SK-N-SH (cell line): ENCODE results near the gene TIMM22. TPM values are rescaled to one million over a fixed set of nuclear protein-coding genes. Genes with fewer than 3 reads are reported as not detected.

Experiments used
- CTCF ChIA-PET: fragments of 300-600, 350-600 bp; formaldehyde crosslinking; extraction: SDS; loops from one replicate; lab custom pipeline; 2021; lab: Yijun Ruan, JAX
- POLR2A ChIA-PET: fragments of 350-600 bp; sonication (Branson Sonifier 250); formaldehyde crosslinking; extraction: SDS; loops from one replicate; lab custom pipeline; 2020; ENCODE audit warnings: antibody characterized with exemption, inconsistent platforms; lab: Yijun Ruan, JAX
- DNase-seq: peaks from one replicate; pipeline ENCODE4 v3.0.0; 2012
- H2AFZ ChIP-seq: fragments of 200-600 bp; sonication (generic); 2 replicates; pipeline ENCODE4 v1.8.1; 2016; ENCODE audit warnings: antibody characterized with exemption, mild to moderate bottlenecking, low read depth
- H3F3A ChIP-seq: fragments of 200-600 bp; sonication (generic); replicated peaks from 2 replicates; pipeline ENCODE3; 2016; ENCODE audit warnings: antibody characterized with exemption, mild to moderate bottlenecking; ENCODE audit not compliant: insufficient read depth
- H3K27ac ChIP-seq, 2 experiments: fragments of 200-500 bp in 1 of 2; fragments of 200-600 bp in 1 of 2; sonication (Bioruptor generic) in 1 of 2; sonication (generic), shearing (Covaris generic) in 1 of 2; 2 replicates each; pipeline versions ENCODE4 v1.5.1 to v1.6.1; 2014 to 2016; ENCODE audit warnings: low read depth in 2 of 2, inconsistent platforms in 1 of 2, low read length in 1 of 2, mild to moderate bottlenecking in 1 of 2, mixed read lengths in 1 of 2
- H3K27me3 ChIP-seq: fragments of 200-600 bp; sonication (generic), shearing (Covaris generic); 2 replicates; pipeline ENCODE4 v1.6.1; 2016; ENCODE audit warnings: mixed run types; ENCODE audit not compliant: insufficient read depth
- H3K36me3 ChIP-seq, 2 experiments: fragments of 200-500 bp in 1 of 2; fragments of 200-600 bp in 1 of 2; sonication (Bioruptor generic) in 1 of 2; sonication (generic) in 1 of 2; replicated peaks in 1 of 2; 2 replicates each; pipeline versions ENCODE3 to v1.5.1; 2014 to 2016; ENCODE audit warnings: low read length in 1 of 2, mild to moderate bottlenecking in 1 of 2; ENCODE audit not compliant: insufficient read depth in 2 of 2, control insufficient read depth in 1 of 2
- H3K4me1 ChIP-seq, 2 experiments: fragments of 200-500 bp in 1 of 2; fragments of 200-600 bp in 1 of 2; sonication (Bioruptor generic) in 1 of 2; sonication (generic), shearing (Covaris generic) in 1 of 2; 2 replicates each; pipeline versions ENCODE4 v1.5.1 to v1.6.1; 2014 to 2016; ENCODE audit warnings: low read depth in 1 of 2, low read length in 1 of 2, mixed run types in 1 of 2; ENCODE audit not compliant: insufficient read depth in 2 of 2, control insufficient read depth in 1 of 2
- H3K4me2 ChIP-seq: fragments of 200-600 bp; sonication (generic), shearing (Covaris generic); 2 replicates; pipeline ENCODE4 v1.6.1; 2017; ENCODE audit warnings: mixed run types
- H3K4me3 ChIP-seq, 2 experiments: fragments of 200-500 bp in 1 of 2; fragments of 200-600 bp in 1 of 2; sonication (Bioruptor generic) in 1 of 2; sonication (generic), shearing (Covaris generic) in 1 of 2; 2 replicates each; pipeline versions ENCODE4 v1.5.1 to v1.8.1; 2014 to 2016; ENCODE audit warnings: low read depth in 2 of 2, inconsistent platforms in 1 of 2, low read length in 1 of 2, mild to moderate bottlenecking in 1 of 2, mixed read lengths in 1 of 2, moderate library complexity in 1 of 2
- H3K79me2 ChIP-seq: fragments of 200-600 bp; sonication (generic); 2 replicates; pipeline ENCODE4 v1.8.1; 2017; ENCODE audit warnings: mild to moderate bottlenecking; ENCODE audit not compliant: insufficient read depth
- H3K9ac ChIP-seq: fragments of 200-600 bp; sonication (generic); 2 replicates; pipeline ENCODE4 v1.6.1; 2017; ENCODE audit warnings: mixed run types
- H3K9me2 ChIP-seq: fragments of 200-600 bp; sonication (generic); 2 replicates; pipeline ENCODE4 v1.6.1; 2017; ENCODE audit warnings: mixed run types
- H3K9me3 ChIP-seq: fragments of 200-600 bp; sonication (generic); 2 replicates; pipeline ENCODE4 v1.6.1; 2017; ENCODE audit warnings: mixed run types, mild to moderate bottlenecking, moderate library complexity
- H4K20me1 ChIP-seq: fragments of 200-600 bp; sonication (generic); 2 replicates; pipeline ENCODE4 v1.6.1; 2017; ENCODE audit warnings: mild to moderate bottlenecking, mixed run types; ENCODE audit not compliant: insufficient read depth
- CHD2 ChIP-seq: fragments of 150-350 bp; IDR thresholded peaks from 2 replicates; pipeline ENCODE4 v1.6.1; 2018; ENCODE audit warnings: low read length; ENCODE audit not compliant: partially characterized antibody
- ELF1 ChIP-seq: IDR thresholded peaks from 2 replicates; pipeline ENCODE4 v1.4.0; 2012
- EP300 ChIP-seq, 2 experiments: IDR thresholded peaks; 2 replicates each; pipeline versions ENCODE4 v1.4.0 to v1.6.1; 2012; ENCODE audit warnings: borderline replicate concordance in 1 of 2, low read depth in 1 of 2, low read length in 1 of 2
- GABPA ChIP-seq: IDR thresholded peaks from 2 replicates; pipeline ENCODE4 v1.4.0; 2012; ENCODE audit warnings: low read depth, mild to moderate bottlenecking
- GATA2 ChIP-seq: sonication (generic); formaldehyde crosslinking; IDR thresholded peaks from 2 replicates; pipeline ENCODE4 v1.5.0; 2020; ENCODE audit warnings: mild to moderate bottlenecking, missing genetic modification reagents
- IRF3 ChIP-seq: fragments of 150-350 bp; IDR thresholded peaks from 2 replicates; pipeline ENCODE4 v1.6.1; 2016; ENCODE audit warnings: mild to moderate bottlenecking, low read depth, low read length
- MXI1 ChIP-seq: IDR thresholded peaks from 2 replicates; pipeline ENCODE4 v1.6.1; 2012; ENCODE audit warnings: mild to moderate bottlenecking, low read depth, low read length, improper control_type of control experiment
- NFIC ChIP-seq: IDR thresholded peaks from 2 replicates; pipeline ENCODE4 v1.4.0; 2012; ENCODE audit warnings: borderline replicate concordance
- NRF1 ChIP-seq: IDR thresholded peaks from 2 replicates; pipeline ENCODE4 v1.6.1; 2012; ENCODE audit warnings: low read depth, mild to moderate bottlenecking, low read length
- POLR2AphosphoS5 ChIP-seq: IDR thresholded peaks from 2 replicates; pipeline ENCODE4 v1.6.1; 2012; ENCODE audit warnings: low read depth, low read length
- REST ChIP-seq: IDR thresholded peaks from 2 replicates; pipeline ENCODE4 v1.6.1; 2012; ENCODE audit warnings: mild to moderate bottlenecking, low read depth, low read length, moderate library complexity
- RFX5 ChIP-seq: IDR thresholded peaks from 2 replicates; pipeline ENCODE4 v1.6.1; 2012; ENCODE audit warnings: mild to moderate bottlenecking, improper control_type of control experiment, low read length
- SIN3A ChIP-seq: IDR thresholded peaks from 2 replicates; pipeline ENCODE4 v1.6.1; 2012; ENCODE audit warnings: low read depth, mild to moderate bottlenecking, low read length, moderate library complexity, borderline replicate concordance
- SMC3 ChIP-seq: IDR thresholded peaks from 2 replicates; pipeline ENCODE4 v1.6.1; 2012; ENCODE audit warnings: low read depth, low read length, improper control_type of control experiment
- TAF1 ChIP-seq: IDR thresholded peaks from 2 replicates; pipeline ENCODE4 v1.6.1; 2012; ENCODE audit warnings: low read depth, mild to moderate bottlenecking, low read length, moderate library complexity, borderline replicate concordance
- TEAD4 ChIP-seq: IDR thresholded peaks from 2 replicates; pipeline ENCODE4 v1.4.0; 2012; ENCODE audit warnings: mild to moderate bottlenecking, borderline replicate concordance; ENCODE audit not compliant: insufficient read depth
- YY1 ChIP-seq: IDR thresholded peaks from 2 replicates; pipeline ENCODE4 v1.4.0; 2012; ENCODE audit warnings: low read depth, mild to moderate bottlenecking
- ZBTB33 ChIP-seq: IDR thresholded peaks from 2 replicates; pipeline ENCODE4 v1.4.0; 2012; ENCODE audit warnings: low read depth, borderline replicate concordance
- WGBS: methylation state at CpG from one replicate; pipeline ENCODE4 v1.1.6; 2017; ENCODE audit warnings: low lambda C conversion rate; 5-methylcytosine and 5-hydroxymethylcytosine counted together
- polyA plus RNA-seq, 3 experiments: library from polyadenylated mRNA; depleted of rRNA; stranded (reverse); fragments of >200 nt; gene quantifications; 2 replicates each; pipeline ENCODE4 v1.2.3, GENCODE V29; 2012

The TIMM22 gene
- polyA plus RNA-seq, 1 of the 3 experiments (the other 2 are of a cell fraction): 9.9 TPM

- 34% methylated on average over 6 of the region's 6 CpGs for WGBS
- H3K79me2 ChIP-seq: peaks cover 40% of the 10 kb centered on the region
- DNase-seq: no peak
- ChIA-PET POLR2A (no interaction called here), CTCF (interaction anchor here (1.0 to 2.5 kb wide), 2 partner anchors 62 to 182 kb away, joined by 3 to 9 read pairs; no protein-coding TSS in a partner anchor)
- no peak overlapping the region; the same call in 1 of the 2 replicates for H3K9ac ChIP-seq
- no peaks in the 10 kb centered on the region for H3K9me2 ChIP-seq
- no peaks in the 10 kb centered on the region for H3K9me3 ChIP-seq
- H4K20me1 ChIP-seq: peaks cover 22% of the 10 kb centered on the region
- peaks cover 0 to 16% of the 10 kb centered on the region in 2 experiments; a peak in 2 of 4 replicates for H3K4me1 ChIP-seq
- H2AFZ ChIP-seq: no peak overlapping the region
- no peaks in the 10 kb centered on the region for H3K36me3 ChIP-seq
- H3K4me2 ChIP-seq: peak overlapping the region; percentile 77; the same call in 1 of the 2 replicates
- TF ChIP-seq NFIC (no peak), ELF1 (no peak), GATA2 (CRISPR knock-in tag) (no peak), TEAD4 (no peak), ZBTB33 (no peak), TAF1 (no peak), CHD2 (no peak), NRF1 (no peak), MXI1 (no peak), SMC3 (no peak), REST (no peak), YY1 (no peak), POLR2AphosphoS5 (no peak), GABPA (no peak), SIN3A (no peak), IRF3 (no peak), RFX5 (no peak), EP300 (IDR thresholded peaks at IDR 0.05; ENCODE audit: borderline replicate concordance in 1 of 2, low read depth in 1 of 2, low read length in 1 of 2) (no peak)
- H3K27me3 ChIP-seq: peaks cover 26% of the 10 kb centered on the region
- H3K27ac ChIP-seq: no peak overlapping the region; a peak in 1 of 4 replicates
- peaks cover 3% of the 10 kb centered on the region for H3F3A ChIP-seq
- no peak overlapping the region for H3K4me3 ChIP-seq
These were observed 19.8 kb upstream of the TIMM22 start for GRCh38 chr17:977166-977565.
